HG03045 (cell line): ENCODE measurements around the gene WNT7A.

Experiments used
- ATAC-seq: cut with Tn5 transposase; IDR thresholded peaks from one replicate; pipeline ENCODE4 v1.9.1; 2021; ENCODE audit warnings: mild to moderate bottlenecking, moderate library complexity; ENCODE audit not compliant: unreplicated experiment

Gene WNT7A

GRCh38 chr3:13831386-13831996 is 48.4 kb downstream of the WNT7A start:
- no peak for ATAC-seq

GRCh38 chr3:13829311-13829710 is 50.6 kb downstream of the WNT7A start:
- no peak for ATAC-seq

GRCh38 chr3:13828501-13829265 is 51.2 kb downstream of the WNT7A start:
- ATAC-seq, result no peak

- no peak for ATAC-seq
These were observed 52.2 kb downstream of the WNT7A start for GRCh38 chr3:13827699-13828098.

GRCh38 chr3:13827256-13827655 is 52.6 kb downstream of the WNT7A start:
- no peak for ATAC-seq

- ATAC-seq, result no peak
These were observed 53.2 kb downstream of the WNT7A start for GRCh38 chr3:13826672-13827071.

GRCh38 chr3:13825821-13826220 is 54.0 kb downstream of the WNT7A start:
- ATAC-seq, result no peak

- no peak for ATAC-seq
These were observed 54.6 kb downstream of the WNT7A start for GRCh38 chr3:13825311-13825579.

GRCh38 chr3:13824521-13825310 is 55.2 kb downstream of the WNT7A start:
- no peak for ATAC-seq

- no peak for ATAC-seq
These were observed 56.2 kb downstream of the WNT7A start for GRCh38 chr3:13823692-13824091.

- ATAC-seq, result no peak
These were observed 56.8 kb downstream of the WNT7A start for GRCh38 chr3:13822871-13823585.

- ATAC-seq, result no peak
These were observed 57.8 kb downstream of the WNT7A start for GRCh38 chr3:13822042-13822441.

- no peak for ATAC-seq
These were observed 58.7 kb downstream of the WNT7A start for GRCh38 chr3:13821126-13821525.

- no peak for ATAC-seq
These were observed 61.0 kb downstream of the WNT7A start for GRCh38 chr3:13818919-13819318.

- ATAC-seq, result no peak
These were observed 64.7 kb downstream of the WNT7A start for GRCh38 chr3:13815088-13815683.

GRCh38 chr3:13812034-13812471 is 67.8 kb downstream of the WNT7A start:
- no peak for ATAC-seq

- no peak for ATAC-seq
These were observed 68.3 kb downstream of the WNT7A start for GRCh38 chr3:13811614-13812013.

GRCh38 chr3:13808550-13808949 is 71.3 kb downstream of the WNT7A start:
- no peak for ATAC-seq

- ATAC-seq, result no peak
These were observed 78.3 kb downstream of the WNT7A start for GRCh38 chr3:13801361-13802204.

- no peak for ATAC-seq
These were observed 79.8 kb downstream of the WNT7A start for GRCh38 chr3:13800064-13800463.
